NCI-H1105 treated with DMSO at 0.1 percent for 48 hours (cell line): ENCODE results near the gene PPT1.

Experiments used
- DNase-seq: peaks from one replicate; lab custom pipeline; 2025; lab: John Stamatoyannopoulos, UW

PPT1 gene

DNA sequence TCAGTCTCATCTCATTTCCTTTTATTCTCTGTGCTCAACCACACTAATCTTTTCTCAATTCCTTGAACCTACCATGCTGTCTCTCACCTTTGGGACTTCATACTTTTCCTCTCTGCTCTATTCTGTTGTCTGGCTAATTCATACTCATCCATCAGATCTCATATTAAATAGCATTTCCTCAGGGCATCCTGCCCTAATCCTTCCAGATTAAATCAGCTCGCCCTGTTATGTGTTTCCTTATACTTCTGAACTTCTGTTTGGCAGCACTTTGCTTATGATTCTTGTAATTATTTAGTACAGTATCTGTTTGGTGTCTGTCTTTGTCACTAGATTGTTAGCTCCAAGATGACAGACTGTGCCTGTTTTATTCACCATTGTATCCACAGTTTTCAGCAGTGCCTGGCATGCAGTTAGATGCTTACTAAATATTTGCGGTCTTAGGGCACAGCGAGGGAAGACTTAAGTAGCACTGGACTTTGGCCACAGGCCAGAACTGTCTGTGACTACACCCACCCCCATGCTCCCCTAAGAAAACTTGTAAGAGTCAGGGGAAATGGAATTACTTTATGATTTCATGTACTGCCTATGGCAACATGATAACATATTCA, 66.4 kb downstream of the PPT1 start:
- no peak for DNase-seq

DNA sequence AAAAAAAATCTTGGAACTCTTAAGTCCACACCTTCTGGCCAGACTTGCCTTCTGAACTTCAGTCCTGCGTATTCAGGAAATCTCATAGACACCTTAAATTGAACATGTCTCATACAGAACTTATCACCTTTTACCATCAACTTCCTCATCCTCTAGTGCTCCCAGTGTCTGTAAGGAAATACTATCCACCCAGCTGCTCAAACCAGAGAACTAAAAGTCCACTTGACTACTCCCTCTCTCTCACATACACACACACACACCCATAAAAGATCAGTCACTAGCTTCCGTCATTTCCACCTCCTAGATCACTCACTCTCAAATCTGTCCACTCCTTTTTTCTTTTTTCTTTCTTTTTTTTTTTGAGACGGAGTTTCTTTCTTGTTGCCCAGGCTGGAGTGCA, 67.4 kb downstream of the PPT1 start:
- no peak for DNase-seq

DNA sequence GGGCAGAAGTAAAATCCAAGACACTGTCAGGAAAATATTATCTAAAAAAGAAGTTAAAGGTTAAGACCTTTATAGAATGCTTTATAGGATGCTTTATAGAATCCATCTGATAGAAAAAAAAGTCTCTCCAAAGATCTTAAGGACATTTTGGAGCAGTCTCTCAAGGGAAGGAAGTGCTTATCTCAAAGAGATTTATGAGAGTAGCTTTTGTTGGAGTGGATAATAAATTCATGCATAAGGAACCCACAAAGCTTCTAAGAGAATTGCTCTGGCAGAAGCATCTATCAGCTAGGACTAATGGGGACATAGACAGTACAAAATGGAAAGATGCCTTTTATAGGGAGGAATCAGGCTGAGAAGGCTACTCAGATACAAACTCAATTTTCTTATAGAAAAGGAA, 69.4 kb downstream of the PPT1 start:
- no peak for DNase-seq

DNA sequence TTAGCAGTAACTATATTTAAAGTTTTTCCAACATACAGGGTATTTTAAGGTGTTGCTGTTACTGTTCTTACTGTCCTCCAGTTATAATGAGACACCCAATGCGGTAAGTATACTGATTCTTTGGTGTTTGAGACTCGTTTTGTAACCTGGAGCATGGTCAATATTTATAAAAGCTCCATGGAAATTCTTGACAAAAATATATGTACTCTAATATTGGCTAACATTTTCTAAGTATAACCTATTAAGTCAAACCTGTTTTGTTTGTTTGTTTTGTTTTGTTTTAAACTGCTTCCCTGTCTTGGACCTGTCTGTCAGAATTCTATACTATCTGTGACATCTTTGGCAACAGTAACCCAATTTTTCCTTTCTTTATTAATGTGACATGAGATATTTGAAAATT, 72.4 kb downstream of the PPT1 start:
- DNase-seq, result no peak

- no peak for DNase-seq
Measured at GRCh38 chr1:40023379-40023944, 73.6 kb downstream of the PPT1 start.
